ENCODE measurements around the gene HDAC10. TPM values are rescaled to one million over a fixed set of nuclear protein-coding genes. Genes with fewer than 3 reads are reported as not detected.
A peak's percentile ranks its signal among the peaks of the same experiment; 100 is the strongest.

HDAC10 gene, protein sequence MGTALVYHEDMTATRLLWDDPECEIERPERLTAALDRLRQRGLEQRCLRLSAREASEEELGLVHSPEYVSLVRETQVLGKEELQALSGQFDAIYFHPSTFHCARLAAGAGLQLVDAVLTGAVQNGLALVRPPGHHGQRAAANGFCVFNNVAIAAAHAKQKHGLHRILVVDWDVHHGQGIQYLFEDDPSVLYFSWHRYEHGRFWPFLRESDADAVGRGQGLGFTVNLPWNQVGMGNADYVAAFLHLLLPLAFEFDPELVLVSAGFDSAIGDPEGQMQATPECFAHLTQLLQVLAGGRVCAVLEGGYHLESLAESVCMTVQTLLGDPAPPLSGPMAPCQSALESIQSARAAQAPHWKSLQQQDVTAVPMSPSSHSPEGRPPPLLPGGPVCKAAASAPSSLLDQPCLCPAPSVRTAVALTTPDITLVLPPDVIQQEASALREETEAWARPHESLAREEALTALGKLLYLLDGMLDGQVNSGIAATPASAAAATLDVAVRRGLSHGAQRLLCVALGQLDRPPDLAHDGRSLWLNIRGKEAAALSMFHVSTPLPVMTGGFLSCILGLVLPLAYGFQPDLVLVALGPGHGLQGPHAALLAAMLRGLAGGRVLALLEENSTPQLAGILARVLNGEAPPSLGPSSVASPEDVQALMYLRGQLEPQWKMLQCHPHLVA
- total RNA-seq = 17.7 TPM

DNA sequence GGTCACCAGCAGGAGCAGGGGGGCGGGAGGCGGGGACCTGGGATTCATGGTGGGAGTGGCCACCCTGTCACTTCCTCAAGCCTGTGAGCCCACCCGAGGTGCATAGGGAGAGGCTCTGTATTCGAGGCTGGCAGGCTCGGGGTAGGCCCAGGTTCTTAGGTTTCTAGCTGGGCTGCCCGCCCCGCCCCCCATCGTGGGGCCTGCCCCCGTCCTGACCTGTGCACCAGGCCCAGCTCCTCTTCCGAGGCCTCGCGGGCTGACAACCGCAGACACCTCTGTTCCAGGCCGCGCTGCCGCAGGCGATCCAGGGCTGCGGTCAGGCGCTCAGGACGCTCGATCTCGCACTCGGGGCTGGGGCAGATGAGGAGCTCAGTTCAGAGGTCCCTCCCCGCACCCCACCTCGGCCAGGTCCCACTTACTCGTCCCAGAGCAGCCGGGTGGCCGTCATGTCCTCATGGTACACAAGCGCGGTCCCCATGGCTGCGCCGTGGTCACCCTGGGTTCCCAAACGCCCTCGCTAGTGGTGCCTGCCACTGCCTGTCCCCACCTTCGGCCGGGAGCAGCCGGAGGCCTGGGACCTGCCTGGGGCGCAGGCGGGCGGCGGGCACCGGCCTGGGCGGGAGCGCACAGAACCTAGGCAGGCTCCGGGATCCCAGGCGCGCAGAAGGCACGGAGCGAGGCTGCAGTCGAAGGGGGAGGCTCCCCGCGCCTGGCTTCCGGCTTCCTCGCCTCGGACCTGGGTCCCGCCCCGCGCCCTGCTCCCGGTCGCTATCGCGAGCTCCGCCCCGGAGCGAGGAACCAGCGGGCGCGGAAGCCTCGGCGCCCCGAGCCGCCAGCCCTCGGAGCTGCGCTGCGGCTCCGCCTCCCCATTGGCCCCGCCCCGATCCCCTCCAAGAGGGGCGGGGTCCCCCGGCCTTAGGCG lies at the start of gene HDAC10:
HDAC10 (minus strand) TSS at position 711 of the 922 bp plus-strand sequence; CDS start at position 478, 233 bp downstream.
- ATAC-seq = peak; percentile 69

DNA sequence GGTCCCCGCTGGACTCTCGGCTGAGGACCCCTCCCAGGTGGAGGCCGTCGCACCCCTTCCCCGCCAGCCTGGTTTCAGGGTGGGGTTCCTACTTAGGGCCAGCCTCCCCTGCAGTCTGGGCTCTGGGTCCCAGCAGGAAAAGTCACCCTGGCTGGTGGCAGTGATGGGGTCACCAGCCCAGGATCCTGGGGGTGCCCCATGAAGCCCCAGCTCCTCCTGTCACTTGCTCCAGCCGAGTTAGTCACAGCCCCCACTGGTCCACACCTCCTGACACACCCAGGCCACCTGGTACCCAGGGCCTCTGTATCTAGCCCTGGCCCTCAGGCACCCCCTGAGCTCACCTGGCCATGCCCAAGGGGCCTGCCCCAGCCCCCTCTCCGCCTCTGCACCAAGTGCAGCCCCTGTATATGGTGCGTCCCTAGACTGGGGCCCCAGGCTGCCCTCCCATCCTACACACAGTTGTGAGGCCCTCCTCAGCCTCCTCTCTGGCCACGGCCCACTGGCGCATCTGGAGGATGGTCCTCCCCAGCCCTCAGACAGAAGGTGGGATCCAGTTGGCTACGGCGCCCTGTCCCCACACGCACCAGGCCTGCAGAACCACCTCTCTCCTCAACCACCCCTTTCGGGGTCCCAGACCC lies 49.7 kb upstream of the HDAC10 start:
- no peak for ATAC-seq

- no peak for ATAC-seq
These were observed 48.9 kb upstream of the HDAC10 start for GRCh38 chr22:50299785-50300619.

GRCh38 chr22:50298937-50299784 lies 48.1 kb upstream of the HDAC10 start:
- ATAC-seq = no peak

- ATAC-seq = no peak
These were observed 47.2 kb upstream of the HDAC10 start for GRCh38 chr22:50298266-50298637.

GRCh38 chr22:50297510-50298265 lies 46.6 kb upstream of the HDAC10 start:
- ATAC-seq = no peak

- ATAC-seq = no peak
These were observed 45.8 kb upstream of the HDAC10 start for GRCh38 chr22:50296658-50297490.

GRCh38 chr22:50294319-50294656 lies 43.2 kb upstream of the HDAC10 start:
- ATAC-seq = no peak

GRCh38 chr22:50293441-50294318 lies 42.6 kb upstream of the HDAC10 start:
- ATAC-seq = peak; percentile 65

DNA sequence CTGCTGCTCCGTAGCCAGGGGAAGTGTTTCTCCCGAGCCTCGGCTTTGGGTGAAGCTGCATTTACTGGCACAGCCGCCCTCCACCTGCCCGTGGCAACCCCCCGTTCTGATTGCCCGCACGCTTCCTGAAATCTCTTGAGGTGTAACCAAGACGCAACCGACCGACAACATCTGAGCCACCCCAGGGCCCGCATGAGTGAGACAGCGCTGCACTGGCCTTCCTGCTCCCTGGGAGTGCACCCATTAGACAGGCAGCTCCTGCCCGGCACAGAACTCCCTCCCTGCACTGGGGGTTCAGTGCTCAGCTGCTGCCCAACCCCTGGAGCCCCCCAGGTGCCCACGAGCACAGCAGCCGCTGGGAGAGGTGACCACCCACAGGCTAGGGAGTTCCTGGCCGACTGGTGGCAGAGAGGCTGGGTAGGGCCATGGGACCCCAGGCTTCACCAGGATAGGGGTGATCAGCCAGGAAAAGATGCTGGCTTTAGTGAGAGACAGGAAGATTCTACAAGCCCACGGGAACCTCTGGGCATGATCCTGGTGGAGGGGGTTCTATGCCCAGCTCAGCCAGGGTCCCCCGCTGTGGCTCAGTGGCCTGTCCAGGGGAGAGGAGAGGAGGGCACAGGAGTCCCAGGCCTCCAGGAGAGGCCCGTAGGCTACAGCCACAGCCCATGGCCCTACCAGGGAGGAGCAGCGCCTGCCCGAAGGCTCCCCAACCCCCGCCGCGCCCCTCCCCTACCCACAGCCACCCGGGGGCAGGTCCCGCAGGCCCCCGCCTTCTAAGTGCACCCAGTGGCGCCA lies 41.8 kb upstream of the HDAC10 start:
- ATAC-seq = no peak

- no peak for ATAC-seq
These were observed 39.0 kb upstream of the HDAC10 start for GRCh38 chr22:50289942-50290630.

- ATAC-seq = no peak
These were observed 38.3 kb upstream of the HDAC10 start for GRCh38 chr22:50289151-50289941.

GRCh38 chr22:50287731-50288130 lies 36.7 kb upstream of the HDAC10 start:
- ATAC-seq = no peak

DNA sequence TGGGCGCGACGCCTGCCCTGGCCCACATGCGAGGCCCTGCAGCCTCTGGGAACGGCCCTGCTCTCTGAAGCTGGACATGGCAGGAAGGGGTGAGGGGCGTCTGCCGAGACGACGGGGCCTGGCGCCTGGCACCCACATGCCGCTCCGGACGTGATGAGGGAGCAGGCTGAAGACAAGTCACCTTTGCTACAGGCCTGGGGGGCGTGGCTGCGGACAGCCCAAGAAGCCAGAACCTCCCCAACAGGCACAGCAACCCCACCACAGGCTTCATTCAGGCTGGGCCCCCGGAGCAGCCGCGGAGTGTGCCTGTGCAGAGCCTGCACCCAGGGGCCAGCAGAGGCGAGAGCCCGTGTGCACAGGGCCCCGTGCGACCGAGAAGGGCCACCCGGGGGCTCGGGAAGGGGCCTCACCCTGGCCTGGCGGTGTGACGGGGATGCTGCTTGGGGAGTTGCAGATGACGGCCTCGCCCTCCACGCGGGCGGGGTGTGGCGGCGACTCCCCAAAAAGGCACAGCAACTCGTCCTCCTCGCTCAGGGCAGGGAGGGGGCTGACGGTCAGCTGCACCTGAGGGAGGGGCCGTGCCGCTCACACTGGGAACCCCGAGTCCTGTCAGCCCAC lies 35.7 kb upstream of the HDAC10 start:
- ATAC-seq = no peak

- ATAC-seq = no peak
These were observed 35.2 kb upstream of the HDAC10 start for GRCh38 chr22:50286275-50286674.
